Gastroesophageal sphincter (tissue), 3 donors: ENCODE measurements around the gene POR.

ENCODE experiments used
- EP300 ChIP-seq: sonication (generic); formaldehyde crosslinking; IDR thresholded peaks from one replicate; pipeline ENCODE4 v1.6.1; 2017; ENCODE audit warnings: antibody characterized with exemption, mild to moderate bottlenecking
- TF ChIP-seq, protein P1 (sequence below), 4 experiments: fragments of 200-600 bp in 2 of 4; fragments of 450-650 bp in 2 of 4; sonication (generic) in 1 of 4; IDR thresholded peaks; one replicate each; pipeline ENCODE4 v1.5.1; 2017 to 2019; ENCODE audit warnings: antibody characterized with exemption in 4 of 4, mild to moderate bottlenecking in 2 of 4, moderate library complexity in 2 of 4

- TF ChIP-seq, protein P1, sequence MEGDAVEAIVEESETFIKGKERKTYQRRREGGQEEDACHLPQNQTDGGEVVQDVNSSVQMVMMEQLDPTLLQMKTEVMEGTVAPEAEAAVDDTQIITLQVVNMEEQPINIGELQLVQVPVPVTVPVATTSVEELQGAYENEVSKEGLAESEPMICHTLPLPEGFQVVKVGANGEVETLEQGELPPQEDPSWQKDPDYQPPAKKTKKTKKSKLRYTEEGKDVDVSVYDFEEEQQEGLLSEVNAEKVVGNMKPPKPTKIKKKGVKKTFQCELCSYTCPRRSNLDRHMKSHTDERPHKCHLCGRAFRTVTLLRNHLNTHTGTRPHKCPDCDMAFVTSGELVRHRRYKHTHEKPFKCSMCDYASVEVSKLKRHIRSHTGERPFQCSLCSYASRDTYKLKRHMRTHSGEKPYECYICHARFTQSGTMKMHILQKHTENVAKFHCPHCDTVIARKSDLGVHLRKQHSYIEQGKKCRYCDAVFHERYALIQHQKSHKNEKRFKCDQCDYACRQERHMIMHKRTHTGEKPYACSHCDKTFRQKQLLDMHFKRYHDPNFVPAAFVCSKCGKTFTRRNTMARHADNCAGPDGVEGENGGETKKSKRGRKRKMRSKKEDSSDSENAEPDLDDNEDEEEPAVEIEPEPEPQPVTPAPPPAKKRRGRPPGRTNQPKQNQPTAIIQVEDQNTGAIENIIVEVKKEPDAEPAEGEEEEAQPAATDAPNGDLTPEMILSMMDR (IDR thresholded peaks at IDR 0.05) = no peak
- no peak for TF ChIP-seq EP300
Observed at GRCh38 chr7:76003351-76003750, 88.4 kb downstream of the POR start.
